H1 (cell line): ENCODE measurements around the gene DDR1.

Experiments used
- EP300 ChIP-seq, 2 experiments: IDR thresholded peaks; 1 replicate in 1 of 2; 2 replicates in 1 of 2; pipeline ENCODE4 v1.6.1; 2011 to 2012; ENCODE audit warnings: low read depth in 2 of 2, low read length in 2 of 2, mild to moderate bottlenecking in 2 of 2, borderline replicate concordance in 1 of 2, inconsistent platforms in 1 of 2, moderate library complexity in 1 of 2
- POLR2A ChIP-seq, 2 experiments: IDR thresholded peaks; 1 replicate in 1 of 2; 2 replicates in 1 of 2; pipeline ENCODE4 v1.6.1; 2011; ENCODE audit warnings: low read depth in 2 of 2, low read length in 2 of 2, mild to moderate bottlenecking in 2 of 2; ENCODE audit errors: control extremely low read depth in 1 of 2
- POLR2AphosphoS5 ChIP-seq: IDR thresholded peaks from 2 replicates; pipeline ENCODE4 v1.6.1; 2011; ENCODE audit warnings: low read depth, low read length

DNA sequence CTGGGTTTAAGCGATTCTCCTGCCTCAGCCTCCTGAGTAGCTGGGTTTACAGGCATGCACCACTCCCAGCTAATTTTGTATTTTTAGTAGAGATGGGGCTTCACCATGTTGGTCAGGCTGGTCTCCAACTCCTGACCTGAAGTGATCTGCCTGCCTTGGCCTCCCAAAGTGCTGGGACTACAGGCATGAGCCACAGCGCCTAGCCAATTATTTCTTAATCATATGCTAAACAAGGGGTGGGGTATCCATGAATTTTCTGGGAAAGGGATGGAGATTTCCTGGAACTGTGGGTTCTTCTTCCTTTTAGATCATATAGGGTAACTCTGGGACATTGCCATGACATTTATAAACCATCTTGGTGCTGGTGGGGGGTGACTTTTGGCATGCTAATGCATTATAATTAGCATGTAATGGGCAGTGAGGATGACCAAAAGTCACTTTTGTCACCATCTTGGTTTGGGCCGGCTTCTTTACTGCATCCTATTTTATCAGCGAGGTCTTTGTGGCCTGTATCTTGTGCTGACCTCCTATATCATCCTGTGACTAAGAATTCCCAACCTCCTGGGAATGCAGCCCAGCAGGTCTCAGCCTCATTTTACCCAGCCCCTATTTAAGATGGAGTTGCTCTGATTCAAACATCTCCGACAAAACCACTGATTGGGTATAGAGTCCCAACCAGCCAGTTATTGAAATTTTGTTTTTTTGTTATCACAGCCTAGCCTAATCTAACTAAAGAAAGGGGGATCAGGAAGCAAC, 29.9 kb upstream of the DDR1 start:
- TF ChIP-seq POLR2AphosphoS5: no peak
- no peak for TF ChIP-seq EP300 (IDR thresholded peaks at IDR 0.05; ENCODE audit: borderline replicate concordance in 1 of 2, low read depth in 2 of 2, low read length in 2 of 2)
- TF ChIP-seq POLR2A (IDR thresholded peaks at IDR 0.05; ENCODE audit: control extremely low read depth in 1 of 2, low read depth in 2 of 2, low read length in 2 of 2): no peak
